Psoas muscle (tissue), 8 donors: ENCODE measurements around the gene CCDC183. TPM values are rescaled to one million over a fixed set of nuclear protein-coding genes. Genes with fewer than 3 reads are reported as not detected.
"Not testable (repeated sequence)": the region's sequence is repeated elsewhere in the genome, so short reads cannot be mapped to it uniquely, and the experiment has no call there.

Experiments used
- ATAC-seq, 4 donors: fragments of 200-7000 bp; cut with Tn5 transposase; one replicate each; pipeline ENCODE4 v1.9.1; 2020; ENCODE audit warnings: moderate library complexity in 3 of 4, mild to moderate bottlenecking in 2 of 4
- DNase-seq, 2 donors: peaks; one replicate each; pipeline ENCODE4 v3.0.0-alpha.2; 2020
- H3K27ac ChIP-seq: fragments of 200-600 bp; one replicate; pipeline ENCODE4 v1.8.0; 2022
- H3K27me3 ChIP-seq, 3 donors: fragments of 200-600 bp in 1 of 3; one replicate each; pipeline versions ENCODE4 v1.6.1 to v1.8.0; 2013 to 2022; ENCODE audit warnings: low read length in 2 of 3, mild to moderate bottlenecking in 2 of 3, moderate library complexity in 1 of 3; ENCODE audit not compliant: insufficient read depth in 3 of 3
- H3K36me3 ChIP-seq, 2 donors: fragments of 200-600 bp in 1 of 2; one replicate each; pipeline versions ENCODE4 v1.6.1 to v1.8.0; 2013 to 2022; ENCODE audit warnings: low read depth in 1 of 2, mild to moderate bottlenecking in 1 of 2, moderate library complexity in 1 of 2; ENCODE audit not compliant: insufficient read depth in 1 of 2
- H3K4me1 ChIP-seq: fragments of 200-600 bp; one replicate; pipeline ENCODE4 v1.8.0; 2022
- H3K4me3 ChIP-seq: fragments of 200-600 bp; one replicate; pipeline ENCODE4 v1.8.0; 2022; ENCODE audit warnings: mild to moderate bottlenecking
- H3K9me3 ChIP-seq: fragments of 200-600 bp; one replicate; pipeline ENCODE4 v1.8.0; 2022
- WGBS, 3 donors: extraction: QIAGEN DNeasy Blood & Tissue Kit; methylation state at CpG; one replicate each; pipeline versions ENCODE4 v1.1.6 to v1.1.7; 2013; 5-methylcytosine and 5-hydroxymethylcytosine counted together
- intact Hi-C, 2 donors: fragments of 100-400 bp; cut with DNase I; formaldehyde crosslinking; loops; one replicate each; pipeline versions ENCODE4 v1.11.0 to v1.14.2; 2022
- polyA plus RNA-seq, 3 donors: library from polyadenylated mRNA; stranded (reverse); fragments of 200-250 nt; gene quantifications; one replicate each; pipeline ENCODE4 v1.2.3, GENCODE V29; 2013
- total RNA-seq, 4 donors: library from RNA; stranded (reverse); fragmentation: NEBNext Ultra II Directional in 2 of 4; extraction: Animal tissue kit (Norgen Biotek cat#: 25700) in 2 of 4; gene quantifications; one replicate each; pipeline versions ENCODE4 v1.2.1 to v1.2.4, GENCODE V29; 2021 to 2023
- TF ChIP-seq, protein P1 (sequence below): fragments of 200-600 bp; IDR thresholded peaks from one replicate; pipeline ENCODE4 v1.8.0; 2022; ENCODE audit warnings: antibody characterized with exemption
- donor health status: healthy with polysubstance abuse.
- donor health status: DM: no; HTN: no; CAD: no; lungs with moderate emphysema.
- donor health status: Bipolar disorder and iron deficiency.
- donor health status: healthy.
- donor health status: DM: yes; HTN: yes; CAD: no.
- donor health status: DM: no; HTN: no; CAD: no.
- donor health status: DM: no; HTN: no; CAD: no.
- donor health status: DM: yes; HTN: yes; CAD: no.

The CCDC183 gene
- total and polyA plus RNA-seq, 7 donors: 0.03 to 0.08 TPM; not detected in 5

DNA sequence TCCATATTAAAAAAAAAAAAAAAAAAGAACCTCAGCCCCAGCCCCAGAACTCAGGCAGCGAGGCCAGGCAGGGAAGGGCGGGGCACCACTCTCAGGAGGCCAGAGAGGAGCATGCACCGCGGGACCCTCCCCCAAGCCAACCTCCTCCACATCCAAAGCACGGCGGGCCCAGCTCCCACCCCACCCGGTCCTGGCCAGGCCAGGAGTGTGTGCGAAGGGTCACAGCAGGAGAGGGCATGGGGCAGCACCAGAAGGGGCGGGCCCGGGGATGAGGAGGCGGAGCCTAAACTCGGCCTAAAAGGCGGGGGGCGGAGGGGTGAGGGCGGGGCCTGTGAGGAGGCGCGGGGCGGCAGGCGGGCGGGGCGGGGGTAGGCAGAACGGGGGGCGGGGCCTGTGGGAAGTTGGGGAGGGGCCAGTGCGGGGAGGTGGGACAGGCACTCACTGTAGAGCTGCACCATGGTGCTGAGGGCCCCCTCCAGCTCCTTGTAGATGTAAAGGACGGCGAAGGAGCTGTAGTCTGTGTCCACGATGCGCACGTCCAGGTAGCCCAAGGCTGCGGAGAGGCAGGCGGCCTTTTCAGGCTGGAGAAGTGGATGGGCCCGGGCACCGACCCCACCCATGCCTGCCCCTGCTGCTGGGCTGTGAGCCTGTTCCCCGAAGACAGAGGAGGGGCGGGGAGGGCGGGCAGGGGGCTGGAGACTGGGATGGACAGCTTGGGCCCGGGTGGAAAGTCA, 33.1 kb upstream of the CCDC183 start:
- Histone ChIP-seq H3K36me3 (no peaks in the 10 kb centered on the region), H3K27ac (no peak overlapping the region), H3K27me3 (no peaks in the 10 kb centered on the region), H3K4me1 (peaks cover 3% of the 10 kb centered on the region), H3K9me3 (no peaks in the 10 kb centered on the region), H3K4me3 (no peak overlapping the region)
- 20 to 37% (median 26%) methylated on average over 25 to 37 of the region's 37 CpGs for WGBS, 3 donors
- ATAC-seq: peak in 2 of 4 donors; percentile 13 to 35
- intact Hi-C loops: no loop called here
- TF ChIP-seq, protein P1, sequence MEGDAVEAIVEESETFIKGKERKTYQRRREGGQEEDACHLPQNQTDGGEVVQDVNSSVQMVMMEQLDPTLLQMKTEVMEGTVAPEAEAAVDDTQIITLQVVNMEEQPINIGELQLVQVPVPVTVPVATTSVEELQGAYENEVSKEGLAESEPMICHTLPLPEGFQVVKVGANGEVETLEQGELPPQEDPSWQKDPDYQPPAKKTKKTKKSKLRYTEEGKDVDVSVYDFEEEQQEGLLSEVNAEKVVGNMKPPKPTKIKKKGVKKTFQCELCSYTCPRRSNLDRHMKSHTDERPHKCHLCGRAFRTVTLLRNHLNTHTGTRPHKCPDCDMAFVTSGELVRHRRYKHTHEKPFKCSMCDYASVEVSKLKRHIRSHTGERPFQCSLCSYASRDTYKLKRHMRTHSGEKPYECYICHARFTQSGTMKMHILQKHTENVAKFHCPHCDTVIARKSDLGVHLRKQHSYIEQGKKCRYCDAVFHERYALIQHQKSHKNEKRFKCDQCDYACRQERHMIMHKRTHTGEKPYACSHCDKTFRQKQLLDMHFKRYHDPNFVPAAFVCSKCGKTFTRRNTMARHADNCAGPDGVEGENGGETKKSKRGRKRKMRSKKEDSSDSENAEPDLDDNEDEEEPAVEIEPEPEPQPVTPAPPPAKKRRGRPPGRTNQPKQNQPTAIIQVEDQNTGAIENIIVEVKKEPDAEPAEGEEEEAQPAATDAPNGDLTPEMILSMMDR: no peak
- peak in 1 of 2 donors; percentile 66 for DNase-seq

DNA sequence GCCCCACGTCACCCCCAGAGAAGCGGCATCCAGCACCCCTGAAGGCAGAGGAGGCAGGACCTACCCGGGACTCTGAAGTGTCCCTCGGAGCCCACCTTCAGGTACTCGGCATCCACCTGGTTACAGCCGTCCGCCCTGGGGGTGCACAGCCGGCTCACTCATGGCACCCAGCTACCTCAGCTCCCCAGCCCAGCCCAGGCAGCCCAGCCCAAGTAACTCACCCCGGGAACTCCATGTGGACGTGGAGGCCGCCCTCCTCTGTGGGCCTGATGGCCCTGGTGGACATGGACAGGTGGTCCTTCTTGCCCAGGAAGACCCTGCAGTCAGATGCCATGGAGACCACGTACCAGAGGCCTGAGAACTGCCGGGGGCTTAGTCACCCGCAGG, 32.5 kb upstream of the CCDC183 start:
- 77 to 84% (median 79%) methylated on average over 7 to 14 of the region's 14 CpGs for WGBS, 3 donors
- Histone ChIP-seq H3K27ac (no peak overlapping the region), H3K36me3 (no peaks in the 10 kb centered on the region), H3K4me3 (no peak overlapping the region), H3K4me1 (no peaks in the 10 kb centered on the region), H3K27me3 (no peaks in the 10 kb centered on the region), H3K9me3 (no peaks in the 10 kb centered on the region)
- TF ChIP-seq, protein P1: no peak
- ATAC-seq (no peak), DNase-seq (peak in 1 of 2 donors; percentile 34)
- intact Hi-C loops: no loop called here

DNA sequence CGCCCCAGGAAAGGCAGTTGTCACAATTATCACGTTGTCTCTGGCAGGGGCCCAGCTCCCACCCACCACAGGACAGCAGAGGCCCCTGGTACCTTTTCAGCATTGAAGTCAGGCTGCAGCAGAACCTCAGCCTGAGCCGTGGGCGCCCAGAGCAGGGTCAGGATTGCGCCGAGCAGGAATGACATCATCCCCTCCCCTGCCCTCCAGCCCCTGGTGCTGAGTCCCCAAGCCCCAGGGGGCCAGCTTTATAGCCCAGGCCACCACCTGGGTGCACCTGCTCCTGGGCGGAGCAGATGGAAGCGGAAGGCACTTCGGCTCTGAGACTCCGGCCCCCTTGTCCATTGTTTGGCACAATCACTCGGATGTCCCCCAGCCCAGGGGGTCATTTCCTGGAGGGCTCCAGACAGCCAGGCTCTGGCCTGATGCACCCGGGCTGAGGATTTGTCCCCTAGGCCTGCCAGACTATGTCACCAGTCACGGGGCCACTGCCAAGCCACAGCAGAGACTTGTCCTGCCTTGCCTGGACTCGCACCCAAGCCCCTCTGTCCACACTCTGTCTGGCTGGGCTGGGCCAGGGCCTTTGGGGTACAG, 31.7 kb upstream of the CCDC183 start, which contains the start of gene LCN15:
Gene LCN15, minus strand, starts transcription at position 218 of the 591 bp plus-strand sequence. Its CDS starts 30 bp downstream, at position 188.
- ATAC-seq: no peak
- Histone ChIP-seq H3K4me3 (no peak within 1 kb of the TSS), H3K4me1 (no peaks in the 10 kb centered on the region), H3K9me3 (no peaks in the 10 kb centered on the region), H3K27me3 (no peaks in the 10 kb centered on the region), H3K36me3 (no peaks in the 10 kb centered on the region), H3K27ac (no peak within 1 kb of the TSS)
- 60 to 64% (median 63%) methylated on average over 14 of the region's 14 CpGs for WGBS, 3 donors
- TF ChIP-seq, protein P1: no peak
- DNase-seq: peak in 1 of 2 donors; percentile 36
- intact Hi-C loops: no loop called here

DNA sequence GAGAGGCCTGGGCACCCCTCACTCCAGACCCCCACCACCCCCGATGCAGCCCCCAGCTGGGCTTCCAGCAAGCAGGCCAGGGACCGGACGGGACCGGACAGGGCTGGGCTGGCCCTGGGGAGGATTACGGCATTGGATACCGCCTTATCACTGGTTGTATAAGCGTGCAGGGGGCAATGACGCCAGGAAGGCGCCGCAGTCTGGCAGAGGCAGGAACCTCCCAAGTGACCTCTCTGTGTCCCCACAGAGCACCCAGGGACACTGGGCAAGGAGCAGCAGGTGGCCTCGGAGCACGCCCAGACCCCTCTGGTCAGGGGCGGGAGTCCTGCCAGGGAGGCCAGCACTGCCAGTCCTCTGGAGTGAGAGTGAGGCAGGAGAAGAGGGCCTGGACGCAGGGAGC, 31.1 kb upstream of the CCDC183 start:
- Histone ChIP-seq H3K27me3 (no peaks in the 10 kb centered on the region), H3K9me3 (no peaks in the 10 kb centered on the region), H3K4me1 (no peaks in the 10 kb centered on the region), H3K36me3 (no peaks in the 10 kb centered on the region), H3K4me3 (no peak overlapping the region), H3K27ac (no peak overlapping the region)
- peak in 3 of 4 donors; percentile 19 to 31 (median 31) for ATAC-seq
- 67 to 81% (median 76%) methylated on average over 14 of the region's 14 CpGs for WGBS, 3 donors
- peak in 1 of 2 donors; percentile 48 for DNase-seq
- intact Hi-C loops: no loop called here
- TF ChIP-seq, protein P1: no peak

DNA sequence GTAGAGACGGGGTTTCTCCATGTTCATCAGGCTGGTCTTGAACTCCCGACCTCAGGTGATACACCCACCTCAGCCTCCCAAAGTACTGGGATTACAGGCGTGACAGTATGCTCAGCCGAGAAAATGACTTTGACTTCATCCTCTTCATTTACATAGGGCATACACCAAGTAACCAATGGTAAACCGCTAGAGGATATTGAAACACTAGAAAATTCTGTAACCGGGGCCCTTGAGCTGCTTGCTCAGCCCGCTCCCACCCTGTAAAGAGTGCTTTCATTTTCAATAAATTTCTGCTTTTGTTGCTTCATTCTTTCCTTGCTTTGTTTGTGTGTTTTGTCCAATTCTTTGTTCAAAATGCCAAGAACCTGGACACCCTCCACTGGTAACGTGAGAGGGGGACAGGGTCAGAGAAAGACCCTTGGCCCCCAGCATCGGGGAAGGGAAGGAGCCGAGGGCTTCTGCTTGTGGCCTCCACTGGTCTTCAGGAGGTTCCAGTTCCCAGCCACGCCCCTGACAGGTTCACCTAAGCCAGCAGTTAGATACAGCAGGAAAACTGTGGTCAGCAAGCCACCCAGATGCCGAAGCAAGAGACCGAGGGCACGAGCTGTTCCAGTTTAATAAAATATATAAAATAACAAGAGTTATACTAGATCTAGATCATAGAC, 30.3 kb upstream of the CCDC183 start:
- H3K4me1 ChIP-seq, H3K9me3 ChIP-seq, H3K36me3 ChIP-seq, H3K27me3 ChIP-seq, H3K4me3 ChIP-seq, intact Hi-C loops, H3K27ac ChIP-seq, ATAC-seq: not testable (repeated sequence)
- 86 to 91% (median 88%) methylated on average over 14 of the region's 14 CpGs for WGBS, 3 donors
- peak in 1 of 2 donors; percentile 24 for DNase-seq
